NCI-H82 treated with DMSO at 0.1 percent for 48 hours (cell line): ENCODE measurements around the gene UBE4A.

Experiments
- DNase-seq: peaks from one replicate; lab custom pipeline; 2025; ENCODE audit not compliant: unreplicated experiment; lab: John Stamatoyannopoulos, UW

The UBE4A gene

DNA sequence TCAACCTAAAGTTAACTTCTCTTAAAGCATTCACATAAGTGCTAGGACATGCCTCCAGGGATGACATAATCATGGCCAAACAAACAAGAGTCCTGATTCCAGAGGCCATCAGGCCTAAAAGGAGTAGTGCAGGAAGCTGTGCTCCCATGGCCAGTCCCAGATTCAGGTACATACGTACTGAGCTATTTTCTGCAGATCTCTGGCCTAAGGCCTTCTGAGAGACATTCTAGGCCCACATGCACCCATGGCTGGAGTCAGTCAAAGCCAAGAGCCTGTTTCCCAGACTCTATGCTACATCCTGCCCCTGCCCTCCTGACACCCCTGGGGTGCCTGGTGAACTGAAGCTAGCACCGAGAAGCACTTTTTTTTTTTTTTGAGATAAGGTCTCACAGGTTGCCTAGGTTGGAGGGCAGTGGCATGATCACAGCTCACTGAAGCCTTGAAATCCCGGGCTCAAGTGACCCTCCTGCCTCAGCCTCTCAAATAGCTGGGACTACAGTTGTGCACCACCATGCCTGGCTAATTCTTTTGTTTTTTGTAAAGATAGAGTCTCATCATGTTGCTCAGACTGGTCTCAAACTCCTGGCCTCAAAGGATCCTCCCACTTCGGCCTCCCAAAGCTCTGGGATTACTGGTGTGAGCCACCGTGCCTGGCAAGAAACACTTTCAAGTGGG is 17.4 kb upstream of the UBE4A start:
- no peak for DNase-seq

DNA sequence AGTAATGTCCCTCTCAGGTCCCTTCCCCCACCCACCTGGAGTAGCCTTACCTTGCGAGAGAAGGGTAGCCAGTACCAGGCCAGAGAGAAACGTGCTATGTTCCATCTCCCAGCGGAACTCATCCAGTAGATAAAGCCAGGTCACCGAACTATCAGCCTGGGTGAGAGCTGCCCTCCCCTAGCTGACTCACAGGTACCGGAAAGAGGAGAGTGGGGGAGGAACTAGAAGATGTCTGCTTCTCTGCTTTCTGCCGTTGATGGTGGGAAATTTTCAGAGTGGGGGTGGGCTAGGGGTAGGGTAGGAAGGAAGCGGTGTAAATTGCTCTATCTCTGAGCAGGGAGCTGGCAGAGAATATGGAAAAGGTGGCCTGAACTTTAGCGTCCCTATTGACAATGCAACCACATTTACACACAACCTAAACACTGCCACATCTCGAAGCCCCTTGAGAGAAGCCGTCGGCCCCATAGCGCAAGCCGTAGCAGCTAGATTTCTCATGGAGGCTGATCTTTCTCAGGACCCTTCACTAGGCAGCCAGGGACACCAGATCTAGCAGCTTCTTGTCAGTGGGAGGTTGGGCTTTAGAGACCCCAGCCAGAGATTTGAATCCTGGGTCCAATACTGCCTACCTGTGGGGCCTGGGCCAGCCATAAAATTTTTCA is 16.8 kb upstream of the UBE4A start, which contains the start of gene CD3D:
CD3D (minus strand) TSS at position 203 of the 659 bp plus-strand sequence; CDS start at position 105, 98 bp downstream.
- DNase-seq: no peak

DNA sequence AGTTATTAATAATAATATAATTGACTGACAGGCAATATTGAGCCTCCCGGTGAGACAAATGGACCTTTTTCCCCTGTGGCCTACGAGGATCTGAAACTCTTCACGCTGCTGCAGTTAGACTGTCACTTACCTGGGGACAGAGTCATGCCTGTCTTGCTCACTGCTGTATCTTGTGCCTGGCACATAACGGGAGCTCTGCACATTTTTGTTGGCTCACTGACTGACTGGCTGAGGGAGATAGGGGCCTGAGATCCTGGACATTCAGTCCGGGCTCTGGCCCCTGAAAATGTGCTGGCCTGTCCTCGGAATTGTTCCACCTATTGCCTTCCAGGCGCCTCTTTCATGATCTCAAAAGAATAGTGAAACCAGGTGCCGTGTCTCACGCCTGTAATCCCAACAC is 16.2 kb upstream of the UBE4A start:
- DNase-seq: no peak

DNA sequence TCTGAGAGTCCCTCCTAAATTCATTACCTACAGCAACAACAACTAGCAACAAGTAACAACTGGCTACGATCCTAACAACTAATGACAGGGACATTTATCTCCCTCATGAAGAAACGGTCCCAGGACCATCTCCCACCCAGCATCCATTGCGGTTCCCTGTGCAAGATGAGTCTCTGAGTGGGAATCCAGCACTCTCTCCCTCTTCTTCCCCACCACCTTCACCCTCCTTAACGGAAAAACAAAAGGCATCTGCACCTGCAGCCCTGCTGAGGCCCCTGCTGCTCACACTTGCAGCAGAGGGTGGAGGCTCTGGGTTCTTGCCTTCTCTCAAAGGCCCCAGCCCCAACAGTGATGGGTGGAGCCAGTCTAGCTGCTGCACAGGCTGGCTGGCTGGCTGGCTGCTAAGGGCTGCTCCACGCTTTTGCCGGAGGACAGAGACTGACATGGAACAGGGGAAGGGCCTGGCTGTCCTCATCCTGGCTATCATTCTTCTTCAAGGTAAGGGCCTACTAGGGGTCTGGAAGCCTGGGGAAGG is 15.4 kb upstream of the UBE4A start, which contains the start of gene CD3G:
CD3G (plus strand) TSS at position 364 of the 535 bp plus-strand sequence; CDS start at position 444, 80 bp downstream.
- no peak for DNase-seq

DNA sequence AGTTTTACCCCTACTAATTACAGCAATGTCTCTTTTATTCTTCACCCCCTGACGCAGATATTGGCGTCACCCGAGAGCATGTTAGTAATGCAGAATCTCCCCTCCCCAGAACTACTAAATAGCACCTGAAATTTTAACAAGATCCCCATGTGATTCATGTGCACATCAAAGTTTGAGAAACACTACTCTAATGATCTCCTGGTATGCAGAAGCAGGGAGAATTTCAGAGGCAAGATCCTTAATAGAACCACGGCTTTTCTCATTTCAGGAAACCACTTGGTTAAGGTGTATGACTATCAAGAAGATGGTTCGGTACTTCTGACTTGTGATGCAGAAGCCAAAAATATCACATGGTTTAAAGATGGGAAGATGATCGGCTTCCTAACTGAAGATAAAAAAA is 9.9 kb upstream of the UBE4A start:
- DNase-seq: no peak

DNA sequence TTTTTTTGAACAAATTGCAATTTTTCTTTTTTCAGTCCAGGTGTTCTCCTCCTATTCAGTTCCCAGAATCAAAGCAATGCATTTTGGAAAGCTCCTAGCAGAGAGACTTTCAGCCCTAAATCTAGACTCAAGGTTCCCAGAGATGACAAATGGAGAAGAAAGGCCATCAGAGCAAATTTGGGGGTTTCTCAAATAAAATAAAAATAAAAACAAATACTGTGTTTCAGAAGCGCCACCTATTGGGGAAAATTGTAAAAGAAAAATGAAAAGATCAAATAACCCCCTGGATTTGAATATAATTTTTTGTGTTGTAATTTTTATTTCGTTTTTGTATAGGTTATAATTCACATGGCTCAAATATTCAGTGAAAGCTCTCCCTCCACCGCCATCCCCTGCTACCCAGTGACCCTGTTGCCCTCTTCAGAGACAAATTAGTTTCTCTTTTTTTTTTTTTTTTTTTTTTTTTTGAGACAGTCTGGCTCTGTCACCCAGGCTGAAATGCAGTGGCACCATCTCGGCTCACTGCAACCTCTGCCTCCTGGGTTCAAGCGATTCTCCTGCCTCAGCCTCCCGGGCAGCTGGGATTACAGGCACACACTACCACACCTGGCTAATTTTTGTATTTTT is 6.2 kb upstream of the UBE4A start:
- no peak for DNase-seq

DNA sequence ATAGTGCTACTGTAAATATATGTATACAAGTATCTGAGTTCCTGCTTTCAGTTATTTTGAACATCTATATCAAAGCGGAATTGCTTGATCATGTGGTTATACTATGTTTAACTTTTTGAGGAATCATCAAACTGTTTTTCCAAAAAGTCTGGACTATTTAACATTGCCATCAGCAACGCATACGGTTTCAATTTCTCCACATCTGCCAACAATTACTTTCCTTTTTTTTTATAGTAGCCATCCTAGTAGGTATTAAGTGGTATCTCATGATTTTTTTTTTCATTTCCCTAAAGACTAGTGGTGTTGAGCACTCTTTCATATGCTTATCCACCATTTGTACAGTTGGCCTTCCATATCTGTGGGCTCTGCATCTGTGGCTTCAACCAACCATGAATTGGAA is 1.3 kb upstream of the UBE4A start:
- DNase-seq: no peak

DNA sequence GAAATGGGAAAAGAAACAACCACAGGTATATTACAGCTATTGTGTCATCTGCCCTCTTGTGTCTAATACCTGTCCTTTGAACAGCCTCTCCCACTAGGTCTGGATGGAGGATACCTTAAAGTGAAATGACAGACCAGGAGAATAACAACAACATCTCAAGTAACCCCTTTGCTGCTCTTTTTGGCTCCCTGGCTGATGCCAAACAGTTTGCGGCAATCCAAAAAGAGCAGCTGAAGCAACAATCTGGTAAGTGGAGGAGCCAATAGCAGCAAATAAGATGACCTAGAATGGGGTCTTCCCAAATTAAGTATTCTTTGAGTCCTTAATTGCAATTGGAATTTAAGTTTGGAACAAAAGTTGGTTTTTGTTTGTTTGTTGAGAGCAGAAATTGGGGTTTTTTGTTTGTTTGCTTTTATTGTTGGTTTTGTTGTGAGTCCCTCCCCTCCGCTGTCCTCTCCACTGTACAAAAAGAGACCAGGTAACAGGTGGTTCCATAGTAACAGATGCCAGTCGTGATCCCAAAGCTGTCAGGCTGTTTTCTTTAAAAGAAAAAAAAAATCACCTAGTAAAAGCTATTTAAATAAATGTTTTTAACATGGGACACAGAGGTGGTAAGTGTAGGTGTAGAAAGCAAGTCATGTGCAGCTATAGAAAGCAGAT is 5.7 kb downstream of the UBE4A start:
- no peak for DNase-seq

DNA sequence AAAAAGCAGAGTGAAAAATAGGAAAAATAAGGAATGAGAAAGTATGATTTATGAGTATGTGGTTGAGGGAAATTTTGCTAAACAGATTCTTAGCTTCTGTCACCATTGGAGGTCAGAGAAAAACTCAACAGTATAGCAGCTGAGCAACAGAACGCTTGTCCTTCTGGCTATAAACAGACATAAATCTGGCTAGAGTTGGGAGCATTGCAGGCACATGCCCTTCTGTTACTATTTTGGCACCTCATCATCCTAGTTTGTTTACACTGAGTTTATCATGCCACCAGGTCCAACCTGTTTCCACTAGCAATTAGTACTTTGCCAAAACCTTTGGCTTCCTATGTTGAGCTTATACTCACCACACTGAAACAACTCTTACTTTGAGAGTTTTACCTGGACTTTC is 6.9 kb downstream of the UBE4A start:
- no peak for DNase-seq

DNA sequence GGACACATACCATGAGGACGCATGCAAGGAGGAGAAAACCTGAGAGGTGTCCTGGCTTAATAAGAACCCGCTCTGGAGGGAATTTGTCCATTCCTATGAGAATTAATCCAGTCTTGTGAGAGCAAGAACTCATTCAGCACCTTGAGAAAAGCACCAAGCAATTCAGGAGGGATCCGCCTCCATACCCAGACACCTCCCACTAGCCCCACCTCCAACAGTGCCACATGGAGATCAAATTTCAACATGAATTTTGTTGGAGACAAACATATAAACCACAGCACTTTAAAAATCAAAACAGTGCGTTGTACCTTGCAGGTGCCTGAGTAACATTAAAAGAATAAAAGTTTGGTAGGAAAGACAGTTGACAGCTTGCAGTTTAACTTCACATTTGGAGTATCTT is 11.4 kb downstream of the UBE4A start:
- DNase-seq: no peak

DNA sequence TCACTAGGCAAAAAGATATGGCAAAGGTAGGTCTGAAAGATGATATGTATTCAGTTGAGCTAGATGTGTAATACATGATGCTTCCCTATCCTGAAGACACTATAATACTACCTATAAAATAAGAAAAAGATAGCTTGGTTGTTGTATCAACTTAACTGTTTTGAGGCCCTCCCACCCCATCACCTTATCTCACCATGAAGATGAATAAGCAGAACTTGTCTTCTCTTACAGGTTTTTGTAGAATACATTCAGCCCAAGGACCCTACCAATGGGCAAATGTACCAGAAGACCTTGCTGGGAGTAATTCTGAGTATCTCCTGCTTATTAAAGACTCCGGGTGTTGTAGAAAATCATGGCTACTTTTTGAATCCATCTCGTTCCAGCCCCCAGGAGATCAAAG is 13.9 kb downstream of the UBE4A start:
- DNase-seq: no peak

DNA sequence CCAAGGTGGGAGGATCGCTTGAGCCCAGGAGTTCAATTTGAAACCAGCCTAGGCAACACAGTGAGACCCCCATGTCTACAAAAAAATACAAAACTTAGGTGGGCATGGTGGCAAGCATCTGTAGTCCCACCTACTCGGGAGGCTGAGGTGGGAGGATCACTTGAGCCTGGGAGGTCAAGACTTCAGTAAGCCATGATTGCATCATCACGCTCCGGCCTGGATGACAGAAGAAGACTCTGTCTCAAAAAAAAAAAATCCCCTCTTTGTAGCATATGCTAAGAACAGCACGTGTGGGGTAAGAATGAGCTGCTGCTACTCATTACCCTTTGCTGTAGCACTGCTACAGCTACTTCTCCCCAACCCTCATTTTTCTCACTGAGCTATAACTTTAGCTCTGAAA is 14.5 kb downstream of the UBE4A start:
- no peak for DNase-seq

DNA sequence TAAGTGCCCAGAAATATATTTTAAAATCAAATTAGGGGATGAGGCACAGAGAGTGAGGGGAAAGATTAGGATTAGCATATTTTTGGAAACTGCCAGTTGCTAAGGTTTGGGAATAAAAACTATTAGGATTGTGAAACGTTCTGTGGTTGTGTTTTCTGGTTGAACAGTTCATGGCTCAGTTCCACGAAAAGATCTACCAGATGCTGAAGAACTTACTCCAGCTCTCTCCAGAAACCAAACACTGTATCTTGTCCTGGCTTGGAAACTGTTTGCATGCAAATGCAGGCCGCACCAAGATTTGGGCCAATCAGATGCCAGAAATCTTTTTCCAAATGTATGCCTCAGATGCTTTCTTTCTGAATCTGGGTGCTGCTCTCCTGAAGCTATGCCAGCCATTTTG is 15.3 kb downstream of the UBE4A start:
- DNase-seq: no peak

DNA sequence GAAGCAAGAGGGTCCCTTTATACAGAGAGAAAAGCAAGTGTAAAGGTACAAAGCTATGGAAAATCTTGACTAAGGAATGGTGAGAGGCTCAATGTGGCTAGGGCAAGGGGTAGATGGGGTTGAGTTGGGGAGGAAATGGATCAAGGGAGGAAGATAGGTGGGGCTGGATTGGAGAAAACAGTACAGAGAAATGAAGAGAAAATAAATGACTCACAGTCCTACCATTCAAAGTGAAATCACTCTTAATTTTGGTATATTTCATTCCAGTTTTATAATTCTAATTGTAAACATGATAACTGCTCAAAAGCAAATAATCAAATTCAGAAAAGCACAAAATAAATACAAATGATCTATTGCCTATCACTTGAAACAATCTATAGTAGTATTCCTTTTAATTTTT is 16.6 kb downstream of the UBE4A start:
- DNase-seq: no peak

DNA sequence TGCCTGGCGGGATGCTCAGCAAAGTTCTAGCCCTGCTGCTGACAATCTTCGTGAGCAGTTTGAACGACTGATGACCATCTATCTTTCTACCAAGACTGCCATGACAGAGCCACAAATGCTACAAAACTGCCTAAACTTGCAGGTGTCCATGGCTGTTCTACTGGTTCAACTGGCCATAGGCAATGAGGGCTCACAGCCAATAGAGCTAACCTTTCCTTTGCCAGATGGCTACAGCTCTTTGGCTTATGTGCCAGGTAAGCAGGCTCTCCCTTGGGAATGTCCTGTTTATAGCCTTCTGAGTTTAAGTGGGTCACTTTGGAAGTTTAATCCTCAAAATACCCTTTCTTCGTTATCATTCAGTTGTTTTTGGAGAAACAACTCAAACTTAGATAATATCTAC is 20.1 kb downstream of the UBE4A start:
- DNase-seq: no peak

DNA sequence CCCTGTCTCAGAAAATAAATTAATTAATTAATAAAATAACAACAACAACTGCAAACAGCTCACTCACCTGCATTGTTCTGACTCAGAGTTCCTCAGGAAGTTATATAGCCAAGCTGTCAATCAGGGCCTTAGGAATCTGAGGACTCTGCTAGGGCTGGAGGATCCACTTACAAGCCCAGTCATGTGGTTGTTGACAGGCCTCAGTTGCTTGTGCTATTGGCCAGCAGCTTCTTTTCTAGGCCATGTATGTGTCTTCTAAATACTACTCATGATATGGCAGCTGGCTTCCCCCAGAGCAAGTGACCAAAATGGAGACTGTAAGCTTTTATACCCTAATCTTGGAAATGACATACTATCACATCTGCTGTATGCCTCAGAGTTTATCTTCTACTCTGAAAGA is 21.2 kb downstream of the UBE4A start:
- no peak for DNase-seq

DNA sequence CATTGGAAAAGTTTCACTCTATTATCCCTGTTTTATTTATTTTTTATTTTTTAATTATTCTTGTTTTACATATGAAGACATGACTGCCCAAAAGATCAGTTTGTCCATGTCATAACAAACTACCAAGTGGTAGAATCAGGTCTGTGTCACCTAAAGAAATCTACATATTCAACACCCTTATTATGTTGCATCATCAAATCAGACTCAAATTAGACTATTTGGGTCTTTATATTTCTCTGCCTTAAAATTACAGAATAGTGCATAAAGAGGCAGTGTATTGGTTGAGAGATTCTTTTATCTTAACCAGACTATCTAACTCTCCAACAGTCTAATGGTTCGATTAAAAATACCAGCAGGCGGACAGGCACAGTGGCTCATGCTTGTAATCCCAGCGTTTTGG is 23.6 kb downstream of the UBE4A start:
- DNase-seq: no peak

DNA sequence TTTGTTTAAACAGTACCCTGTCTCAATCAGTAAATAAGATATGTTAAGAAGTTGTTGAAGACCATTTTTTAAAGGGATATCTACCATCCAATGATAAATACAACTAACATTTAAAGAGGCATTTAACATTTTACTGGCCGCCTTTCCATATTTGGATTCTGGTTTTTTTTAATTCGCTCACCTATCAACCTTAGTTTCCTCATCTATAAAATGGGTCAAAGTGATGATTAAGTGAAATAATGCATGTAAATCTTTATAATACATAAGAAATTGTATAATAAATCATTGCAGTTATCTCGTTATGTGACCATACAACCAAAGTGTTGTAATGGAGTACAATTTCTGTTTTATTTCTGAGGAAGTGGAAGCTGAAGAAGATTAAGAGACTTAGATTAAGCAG is 24.3 kb downstream of the UBE4A start:
- no peak for DNase-seq

DNA sequence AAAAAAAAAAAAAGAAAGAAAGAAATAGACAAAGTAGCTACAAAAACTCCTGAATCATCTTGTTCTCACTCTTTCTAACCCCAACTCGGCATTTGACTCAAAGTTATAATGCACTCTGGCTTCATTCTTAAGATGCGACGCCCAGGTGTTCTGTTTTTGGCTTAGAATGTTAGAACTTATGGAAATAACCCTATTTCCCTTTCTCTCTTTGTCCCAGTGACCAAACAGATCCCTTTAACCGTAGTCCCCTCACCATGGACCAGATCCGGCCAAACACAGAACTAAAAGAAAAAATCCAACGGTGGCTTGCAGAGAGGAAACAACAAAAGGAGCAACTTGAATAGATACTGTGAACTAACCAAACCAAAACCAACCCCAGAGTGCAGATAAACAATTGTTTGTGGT is 36.7 kb downstream of the UBE4A start:
- no peak for DNase-seq

DNA sequence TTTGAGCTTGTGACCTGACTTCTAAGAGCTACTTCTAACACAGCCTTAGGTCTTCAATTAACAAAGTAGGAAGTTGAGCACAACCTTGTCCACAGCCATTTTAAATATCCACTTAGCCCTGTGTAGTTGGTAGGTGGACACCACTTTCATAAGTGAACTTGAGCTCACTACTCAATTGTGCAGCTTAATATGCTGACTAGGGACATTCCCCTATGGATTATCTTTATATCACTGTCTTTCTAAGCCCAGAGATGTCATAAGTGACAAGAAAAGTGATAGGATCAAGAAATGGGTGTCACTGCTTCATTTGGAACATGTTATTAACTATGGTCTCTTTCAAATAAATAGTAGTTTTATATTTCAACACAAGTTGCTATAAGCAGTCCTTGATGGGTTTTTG is 38.0 kb downstream of the UBE4A start:
- no peak for DNase-seq

DNA sequence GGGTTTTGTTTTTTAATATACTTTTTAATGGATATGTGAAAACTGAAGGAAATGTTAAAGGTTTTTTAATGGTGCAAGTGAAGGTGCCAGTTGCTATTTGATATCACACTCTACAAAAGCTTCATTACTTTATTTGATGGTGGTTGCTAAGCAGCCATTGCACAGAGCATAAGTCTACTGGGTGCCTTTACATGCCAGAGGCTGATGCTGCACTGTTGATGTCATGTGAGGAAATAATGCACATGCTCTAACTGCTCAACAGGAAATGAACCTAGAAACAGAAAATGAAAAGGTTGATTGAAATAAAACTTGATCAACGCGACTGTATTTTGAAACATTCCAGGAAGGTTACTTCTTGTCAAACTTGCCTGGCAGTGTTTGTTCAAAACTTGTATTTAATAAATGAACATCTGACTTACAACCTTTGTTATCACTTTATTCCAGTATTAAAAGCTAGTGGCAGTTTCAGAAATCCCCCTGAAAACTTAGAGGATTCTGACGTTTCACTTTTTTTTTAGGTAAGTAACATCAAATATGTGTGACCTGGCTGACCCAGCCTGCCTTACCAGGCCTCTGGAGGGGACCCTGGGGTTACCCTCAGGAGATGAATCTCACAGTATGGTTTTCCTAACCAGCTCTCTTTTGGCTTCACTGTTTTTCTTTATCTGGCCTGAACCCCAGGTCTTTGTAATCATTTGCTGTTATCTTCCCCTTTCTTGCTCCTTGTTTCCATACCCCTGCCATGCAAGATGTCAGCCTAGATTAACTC is 39.6 kb downstream of the UBE4A start:
- DNase-seq: no peak
